Liver (tissue), 3 donors: ENCODE measurements around the gene TEX261.

ENCODE experiments used
- CTCF ChIP-seq: fragments of 150-350 bp; IDR thresholded peaks from 2 replicates; pipeline ENCODE4 v1.5.1; 2017; ENCODE audit warnings: improper control_type of control experiment, low read depth, low read length; ENCODE audit not compliant: missing input control
- FOXA1 ChIP-seq: IDR thresholded peaks from 2 replicates; pipeline ENCODE4 v1.6.1; 2016; ENCODE audit warnings: antibody characterized with exemption
- MAX ChIP-seq: IDR thresholded peaks from 2 replicates; pipeline ENCODE4 v1.6.1; 2016; ENCODE audit warnings: antibody characterized with exemption
- RAD21 ChIP-seq, 2 donors: IDR thresholded peaks; 2 replicates each; pipeline ENCODE4 v1.6.1; 2016; ENCODE audit warnings: antibody characterized with exemption in 2 of 2, mild to moderate bottlenecking in 2 of 2
- RXRA ChIP-seq, 2 donors: IDR thresholded peaks; 2 replicates each; pipeline ENCODE4 v1.6.1; 2017 to 2018; ENCODE audit warnings: antibody characterized with exemption in 2 of 2, mild to moderate bottlenecking in 1 of 2
- ZBTB33 ChIP-seq: IDR thresholded peaks from 2 replicates; pipeline ENCODE4 v1.6.1; 2016; ENCODE audit warnings: antibody characterized with exemption
- donor health status: healthy.
- donor health status: healthy.

- TF ChIP-seq RXRA (IDR thresholded peaks at IDR 0.05) (no peak), CTCF (no peak), MAX (no peak), ZBTB33 (no peak), FOXA1 (no peak), RAD21 (IDR thresholded peaks at IDR 0.05) (no peak)
These were observed 7.3 kb downstream of the TEX261 start for GRCh38 chr2:70987386-70987785.
